SU-DHL-6 (cell line): Measurements from ENCODE around the gene KCNJ15.

Source experiments
- CTCF ChIP-seq: fragments of 200-600 bp; sonication (generic); IDR thresholded peaks from one replicate; pipeline ENCODE4 v1.5.1; 2017; ENCODE audit warnings: antibody characterized with exemption, mild to moderate bottlenecking, low read length, moderate library complexity; ENCODE audit not compliant: insufficient read depth, poor library complexity, severe bottlenecking
- EZH2phosphoT487 ChIP-seq: fragments of 200-600 bp; sonication (generic), shearing (Covaris generic); conservative IDR thresholded peaks from 2 replicates; pipeline ENCODE4 v1.6.1; 2018; ENCODE audit warnings: mild to moderate bottlenecking, antibody characterized with exemption, low read length, moderate library complexity, mixed read lengths

- no peak for TF ChIP-seq CTCF
- TF ChIP-seq EZH2phosphoT487 = no peak
These were observed 10.5 kb downstream of the KCNJ15 start for GRCh38 chr21:38267136-38267755.
